H9 (cell line): ENCODE results near the gene ZSWIM6. TPM values are rescaled to one million over a fixed set of nuclear protein-coding genes. Genes with fewer than 3 reads are reported as not detected.

Source experiments
- DNase-seq: peaks from one replicate; pipeline ENCODE4 v3.0.0-alpha.2; 2017
- H2AFZ ChIP-seq: one replicate; pipeline ENCODE4 v1.6.1; 2013; ENCODE audit warnings: mild to moderate bottlenecking, low read length, control low read depth, moderate library complexity
- H2AK5ac ChIP-seq: 2 replicates; pipeline ENCODE4 v1.6.1; 2013; ENCODE audit warnings: low read length, control low read depth, mixed read lengths; ENCODE audit not compliant: insufficient read length
- H2BK120ac ChIP-seq: one replicate; pipeline ENCODE4 v1.6.1; 2013; ENCODE audit warnings: low read depth, mild to moderate bottlenecking, low read length, control low read depth, inconsistent platforms; ENCODE audit not compliant: poor library complexity, severe bottlenecking
- H2BK12ac ChIP-seq: 2 replicates; pipeline ENCODE4 v1.6.1; 2013; ENCODE audit warnings: low read length, control low read depth, mixed read lengths, low read depth; ENCODE audit not compliant: insufficient read length
- H2BK15ac ChIP-seq: 2 replicates; pipeline ENCODE4 v1.6.1; 2013; ENCODE audit warnings: low read depth, low read length, control low read depth
- H2BK20ac ChIP-seq: one replicate; pipeline ENCODE4 v1.6.1; 2013; ENCODE audit warnings: low read depth, mild to moderate bottlenecking, low read length, control low read depth, inconsistent platforms; ENCODE audit not compliant: poor library complexity, severe bottlenecking
- H2BK5ac ChIP-seq: 2 replicates; pipeline ENCODE4 v1.6.1; 2013; ENCODE audit warnings: low read length, control low read depth, mixed read lengths; ENCODE audit not compliant: insufficient read length
- H3K14ac ChIP-seq: 2 replicates; pipeline ENCODE4 v1.6.1; 2013; ENCODE audit warnings: low read length, control low read depth; ENCODE audit not compliant: insufficient read depth
- H3K18ac ChIP-seq: 2 replicates; pipeline ENCODE4 v1.6.1; 2013; ENCODE audit warnings: low read depth, mild to moderate bottlenecking, mixed read lengths, low read length, control low read depth; ENCODE audit not compliant: insufficient read length
- H3K23ac ChIP-seq: 2 replicates; pipeline ENCODE4 v1.6.1; 2013; ENCODE audit warnings: low read length, control low read depth, mixed read lengths, low read depth; ENCODE audit not compliant: insufficient read length
- H3K23me2 ChIP-seq: 2 replicates; pipeline ENCODE4 v1.6.1; 2013; ENCODE audit warnings: low read depth, mild to moderate bottlenecking, mixed read lengths, low read length, control low read depth; ENCODE audit not compliant: insufficient read length, poor library complexity, severe bottlenecking
- H3K27ac ChIP-seq: 2 replicates; pipeline ENCODE4 v1.5.1; 2013; ENCODE audit warnings: low read length, control low read depth, mixed read lengths, low read depth; ENCODE audit not compliant: insufficient read length
- H3K27me3 ChIP-seq: 2 replicates; pipeline ENCODE4 v1.6.1; 2013; ENCODE audit warnings: low read length, control low read depth, inconsistent platforms; ENCODE audit not compliant: insufficient read depth
- H3K4ac ChIP-seq: 2 replicates; pipeline ENCODE4 v1.6.1; 2013; ENCODE audit warnings: low read depth, mild to moderate bottlenecking, control low read depth, inconsistent platforms, low read length, moderate library complexity
- H3K4me1 ChIP-seq: 2 replicates; pipeline ENCODE4 v1.6.1; 2013; ENCODE audit warnings: low read length, control low read depth, inconsistent platforms; ENCODE audit not compliant: insufficient read depth
- H3K4me2 ChIP-seq: 2 replicates; pipeline ENCODE4 v1.6.1; 2013; ENCODE audit warnings: low read length, control low read depth, mixed read lengths; ENCODE audit not compliant: insufficient read length, insufficient read depth
- H3K56ac ChIP-seq: 2 replicates; pipeline ENCODE4 v1.6.1; 2013; ENCODE audit warnings: low read depth, mild to moderate bottlenecking, mixed read lengths, low read length, control low read depth; ENCODE audit not compliant: insufficient read length
- H3K79me1 ChIP-seq: 2 replicates; pipeline ENCODE4 v1.6.1; 2013; ENCODE audit warnings: low read depth, mild to moderate bottlenecking, moderate library complexity, low read length, control low read depth, inconsistent platforms; ENCODE audit not compliant: insufficient read depth, poor library complexity, severe bottlenecking
- H3K79me2 ChIP-seq: 2 replicates; pipeline ENCODE4 v1.6.1; 2013; ENCODE audit warnings: low read length, control low read depth, inconsistent platforms; ENCODE audit not compliant: insufficient read depth
- H3K9ac ChIP-seq: 2 replicates; pipeline ENCODE4 v1.6.1; 2013; ENCODE audit warnings: low read length, control low read depth, mixed read lengths; ENCODE audit not compliant: insufficient read length; ENCODE audit errors: extremely low read depth
- H3K9me3 ChIP-seq: one replicate; pipeline ENCODE4 v1.6.1; 2013; ENCODE audit warnings: low read depth, low read length, inconsistent platforms; ENCODE audit not compliant: control insufficient read depth
- H3T11ph ChIP-seq: one replicate; pipeline ENCODE4 v1.6.1; 2013; ENCODE audit warnings: mild to moderate bottlenecking, low read length, control low read depth, inconsistent platforms
- H4K20me1 ChIP-seq: one replicate; pipeline ENCODE4 v1.6.1; 2013; ENCODE audit not compliant: control insufficient read depth, insufficient read length, insufficient read depth
- H4K5ac ChIP-seq: 2 replicates; pipeline ENCODE4 v1.6.1; 2013; ENCODE audit warnings: low read depth, mild to moderate bottlenecking, mixed read lengths, low read length, control low read depth; ENCODE audit not compliant: insufficient read length
- H4K8ac ChIP-seq: replicated peaks from 2 replicates; pipeline ENCODE4 v1.6.1; 2013; ENCODE audit warnings: low read length, control low read depth, mixed read lengths, low read depth; ENCODE audit not compliant: insufficient read length
- H4K91ac ChIP-seq: 2 replicates; pipeline ENCODE4 v1.6.1; 2013; ENCODE audit warnings: low read depth, mild to moderate bottlenecking, moderate library complexity, mixed read lengths, low read length, control low read depth; ENCODE audit not compliant: insufficient read length
- H3K27ac Mint-ChIP-seq, 3 experiments: 2 replicates in 2 of 3; 3 replicates in 1 of 3; pipeline ENCODE4 v1.8.0; 2020 to 2021; ENCODE audit warnings: mixed read lengths in 3 of 3, mild to moderate bottlenecking in 1 of 3, moderate library complexity in 1 of 3
- H3K27me3 Mint-ChIP-seq: 2 replicates; pipeline ENCODE4 v1.8.0; 2021; ENCODE audit warnings: low read depth, mild to moderate bottlenecking, moderate library complexity, mixed read lengths
- H3K36me3 Mint-ChIP-seq, 3 experiments: 2 replicates in 2 of 3; 3 replicates in 1 of 3; pipeline ENCODE4 v1.8.0; 2020 to 2021; ENCODE audit warnings: low read depth in 3 of 3, mixed read lengths in 3 of 3; ENCODE audit not compliant: insufficient read depth in 1 of 3
- H3K4me1 Mint-ChIP-seq, 2 experiments: 2 replicates each; pipeline ENCODE4 v1.8.0; 2020; ENCODE audit warnings: mixed read lengths in 2 of 2
- H3K4me3 Mint-ChIP-seq, 2 experiments: 2 replicates in 1 of 2; 3 replicates in 1 of 2; pipeline ENCODE4 v1.8.0; 2020 to 2021; ENCODE audit warnings: mild to moderate bottlenecking in 2 of 2, mixed read lengths in 2 of 2, moderate library complexity in 1 of 2
- H3K9me3 Mint-ChIP-seq, 2 experiments: 2 replicates in 1 of 2; 3 replicates in 1 of 2; pipeline ENCODE4 v1.8.0; 2020; ENCODE audit warnings: mild to moderate bottlenecking in 2 of 2, mixed read lengths in 2 of 2, moderate library complexity in 1 of 2
- WGBS: extraction: QIAGEN DNeasy Blood & Tissue Kit; methylation state at CpG from one replicate; pipeline ENCODE4 v1.1.7; 2013; ENCODE audit warnings: missing lambda C conversion rate, low lambda C conversion rate, mixed read lengths; ENCODE audit not compliant: insufficient read length; ENCODE audit errors: extremely low coverage; 5-methylcytosine and 5-hydroxymethylcytosine counted together
- total RNA-seq: library from RNA; stranded (reverse); gene quantifications from 2 replicates; pipeline ENCODE4 v1.2.1, GENCODE V29; 2021
- TF ChIP-seq, protein P1 (sequence below): fragments of 200-600 bp; sonication (generic); conservative IDR thresholded peaks from 3 replicates; pipeline ENCODE4 v1.8.0; 2021; ENCODE audit warnings: antibody characterized with exemption, mild to moderate bottlenecking

The ZSWIM6 gene
- total RNA-seq, 1 experiment from 2014 or later, result 11.5 TPM

DNA sequence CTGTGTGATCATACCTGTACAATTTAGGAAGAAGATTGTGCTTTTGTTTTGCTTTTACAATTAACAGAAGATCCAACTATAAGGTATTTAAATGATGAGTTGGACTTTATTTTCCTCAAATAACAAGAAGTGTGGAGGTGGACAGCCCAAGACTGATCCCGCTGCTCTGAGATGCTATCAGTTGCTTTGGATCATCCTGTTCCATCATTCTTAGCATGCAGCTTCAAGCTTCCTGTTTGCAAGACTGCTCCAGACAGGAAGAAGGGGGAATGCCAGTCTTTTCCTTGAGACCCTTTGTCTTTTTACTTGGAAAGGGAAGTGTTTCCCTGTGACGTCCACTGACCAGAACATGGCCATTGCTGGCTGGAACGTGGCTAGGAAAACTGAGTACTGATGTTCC lies 250.8 kb downstream of the ZSWIM6 start:
- Mint-ChIP-seq H3K27ac (no peak overlapping the region), H3K9me3 (peaks cover 5 to 8% of the 10 kb centered on the region in 2 experiments; a peak in 4 of 5 replicates), H3K36me3 (peaks cover 0 to 6% (median 2%) of the 10 kb centered on the region in 3 experiments; a peak in 2 of 7 replicates), H3K27me3 (peaks cover 3% of the 10 kb centered on the region; the same call in 1 of the 2 replicates), H3K4me1 (no peaks in the 10 kb centered on the region), H3K4me3 (no peak overlapping the region)
- no peak for DNase-seq
- no peak overlapping the region for H4K91ac ChIP-seq
- H3T11ph ChIP-seq, result no peak overlapping the region
- WGBS, result no CpG with 5 or more reads among the region's 3 CpGs
- H3K27ac ChIP-seq, result no peak overlapping the region
- H3K9ac ChIP-seq, result no peak overlapping the region
- H2BK12ac ChIP-seq, result no peak overlapping the region
- H3K79me2 ChIP-seq, result no peaks in the 10 kb centered on the region
- H3K4ac ChIP-seq, result no peak overlapping the region
- H4K20me1 ChIP-seq, result no peaks in the 10 kb centered on the region
- no peak overlapping the region for H4K8ac ChIP-seq
- no peak overlapping the region for H2AFZ ChIP-seq
- no peak overlapping the region for H3K23ac ChIP-seq
- H2BK20ac ChIP-seq, result no peak overlapping the region
- H2BK120ac ChIP-seq, result no peak overlapping the region
- no peak overlapping the region for H2AK5ac ChIP-seq
- no peak overlapping the region for H2BK5ac ChIP-seq
- no peak overlapping the region for H3K14ac ChIP-seq
- TF ChIP-seq, protein P1, sequence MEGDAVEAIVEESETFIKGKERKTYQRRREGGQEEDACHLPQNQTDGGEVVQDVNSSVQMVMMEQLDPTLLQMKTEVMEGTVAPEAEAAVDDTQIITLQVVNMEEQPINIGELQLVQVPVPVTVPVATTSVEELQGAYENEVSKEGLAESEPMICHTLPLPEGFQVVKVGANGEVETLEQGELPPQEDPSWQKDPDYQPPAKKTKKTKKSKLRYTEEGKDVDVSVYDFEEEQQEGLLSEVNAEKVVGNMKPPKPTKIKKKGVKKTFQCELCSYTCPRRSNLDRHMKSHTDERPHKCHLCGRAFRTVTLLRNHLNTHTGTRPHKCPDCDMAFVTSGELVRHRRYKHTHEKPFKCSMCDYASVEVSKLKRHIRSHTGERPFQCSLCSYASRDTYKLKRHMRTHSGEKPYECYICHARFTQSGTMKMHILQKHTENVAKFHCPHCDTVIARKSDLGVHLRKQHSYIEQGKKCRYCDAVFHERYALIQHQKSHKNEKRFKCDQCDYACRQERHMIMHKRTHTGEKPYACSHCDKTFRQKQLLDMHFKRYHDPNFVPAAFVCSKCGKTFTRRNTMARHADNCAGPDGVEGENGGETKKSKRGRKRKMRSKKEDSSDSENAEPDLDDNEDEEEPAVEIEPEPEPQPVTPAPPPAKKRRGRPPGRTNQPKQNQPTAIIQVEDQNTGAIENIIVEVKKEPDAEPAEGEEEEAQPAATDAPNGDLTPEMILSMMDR, result no peak
- H3K18ac ChIP-seq, result no peak overlapping the region
- H3K9me3 ChIP-seq, result no peaks in the 10 kb centered on the region
- H2BK15ac ChIP-seq, result no peak overlapping the region
- H3K23me2 ChIP-seq, result no peaks in the 10 kb centered on the region
- no peak overlapping the region for H3K56ac ChIP-seq
- H3K27me3 ChIP-seq, result no peaks in the 10 kb centered on the region
- H4K5ac ChIP-seq, result no peak overlapping the region
- no peak overlapping the region for H3K4me2 ChIP-seq
- no peaks in the 10 kb centered on the region for H3K79me1 ChIP-seq
- no peaks in the 10 kb centered on the region for H3K4me1 ChIP-seq
